DND-41 (cell line): Measurements from ENCODE around the gene ARHGEF33.

Experiments
- ATAC-seq: fragments of 200-7000 bp; cut with Tn5 transposase; 3 replicates; pipeline ENCODE4 v1.9.1; 2021; ENCODE audit warnings: low read depth; ENCODE audit not compliant: insufficient read depth
- DNase-seq: peaks from one replicate; pipeline ENCODE4 v3.0.0-alpha.2; 2020
- H2AFZ ChIP-seq: 2 replicates; pipeline ENCODE4 v1.6.0; 2012; ENCODE audit warnings: low read depth, low read length
- H3K27ac ChIP-seq: 2 replicates; pipeline ENCODE4 v1.5.1; 2012; ENCODE audit warnings: low read length, inconsistent platforms
- H3K27me3 ChIP-seq: fragments of 200-600 bp; sonication (generic); 2 replicates; pipeline ENCODE4 v1.6.0; 2012; ENCODE audit warnings: low read length, mild to moderate bottlenecking, inconsistent platforms; ENCODE audit not compliant: insufficient read depth, poor library complexity
- H3K36me3 ChIP-seq: 2 replicates; pipeline ENCODE4 v1.5.1; 2012; ENCODE audit warnings: low read length, inconsistent platforms; ENCODE audit not compliant: insufficient read depth
- H3K4me1 ChIP-seq: 2 replicates; pipeline ENCODE4 v1.5.1; 2012; ENCODE audit warnings: mild to moderate bottlenecking, low read length; ENCODE audit not compliant: insufficient read depth
- H3K4me2 ChIP-seq: 2 replicates; pipeline ENCODE4 v1.6.0; 2012; ENCODE audit warnings: mild to moderate bottlenecking, moderate library complexity, low read length, inconsistent platforms; ENCODE audit not compliant: insufficient read depth
- H3K4me3 ChIP-seq, 2 experiments: fragments of 200-600 bp in 1 of 2; shearing (Covaris generic) in 1 of 2; 2 replicates each; pipeline ENCODE4 v1.5.1; 2012 to 2016; ENCODE audit warnings: inconsistent platforms in 2 of 2, low read length in 2 of 2, mild to moderate bottlenecking in 2 of 2, low read depth in 1 of 2, moderate library complexity in 1 of 2
- H3K79me2 ChIP-seq: 2 replicates; pipeline ENCODE4 v1.6.0; 2012; ENCODE audit warnings: low read length, inconsistent platforms; ENCODE audit not compliant: insufficient read depth
- H3K9ac ChIP-seq: 2 replicates; pipeline ENCODE4 v1.6.0; 2012; ENCODE audit warnings: low read depth, mild to moderate bottlenecking, inconsistent platforms, low read length, moderate library complexity
- H3K9me3 ChIP-seq: 2 replicates; pipeline ENCODE4 v1.5.1; 2012; ENCODE audit warnings: low read length, moderate library complexity, mild to moderate bottlenecking, inconsistent platforms; ENCODE audit not compliant: insufficient read depth, severe bottlenecking
- H4K20me1 ChIP-seq: 2 replicates; pipeline ENCODE4 v1.6.0; 2012; ENCODE audit warnings: low read length; ENCODE audit not compliant: insufficient read depth
- EZH2 ChIP-seq: IDR thresholded peaks from 3 replicates; pipeline ENCODE4 v1.6.1; 2012; ENCODE audit warnings: borderline replicate concordance, low read depth, mild to moderate bottlenecking, moderate library complexity, low read length, inconsistent platforms; ENCODE audit not compliant: severe bottlenecking
- TF ChIP-seq, protein P1 (sequence below): IDR thresholded peaks from 2 replicates; pipeline ENCODE4 v1.5.1; 2012; ENCODE audit warnings: borderline replicate concordance, low read length, moderate library complexity, mild to moderate bottlenecking; ENCODE audit not compliant: poor library complexity, severe bottlenecking; ENCODE audit errors: extremely low read depth

ARHGEF33 gene

DNA sequence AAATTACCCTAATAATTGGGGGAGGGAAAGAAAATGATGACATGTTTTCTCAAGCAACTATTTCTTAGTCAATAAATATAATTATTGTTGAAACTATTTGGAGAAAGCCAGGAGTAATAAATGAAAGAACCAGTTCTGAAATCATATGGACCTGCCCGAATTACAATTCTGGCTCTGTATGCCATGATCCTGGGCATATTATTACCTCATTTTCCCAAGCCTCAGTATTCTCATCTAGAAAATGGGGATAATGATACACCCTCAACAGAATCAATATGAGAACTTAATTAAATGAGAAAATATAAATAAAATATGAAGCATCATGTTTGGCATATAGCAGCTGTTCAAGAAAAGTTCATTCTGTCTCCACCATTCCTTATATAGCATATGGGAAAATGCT, 22.9 kb downstream of the ARHGEF33 start:
- no peak overlapping the region for H3K4me2 ChIP-seq
- H3K9ac ChIP-seq, result no peak overlapping the region
- no peaks in the 10 kb centered on the region for H3K79me2 ChIP-seq
- no peak overlapping the region for H3K4me3 ChIP-seq
- no peaks in the 10 kb centered on the region for H3K4me1 ChIP-seq
- no peak overlapping the region for H2AFZ ChIP-seq
- no peak for ATAC-seq
- TF ChIP-seq EZH2, result no peak
- TF ChIP-seq, protein P1, sequence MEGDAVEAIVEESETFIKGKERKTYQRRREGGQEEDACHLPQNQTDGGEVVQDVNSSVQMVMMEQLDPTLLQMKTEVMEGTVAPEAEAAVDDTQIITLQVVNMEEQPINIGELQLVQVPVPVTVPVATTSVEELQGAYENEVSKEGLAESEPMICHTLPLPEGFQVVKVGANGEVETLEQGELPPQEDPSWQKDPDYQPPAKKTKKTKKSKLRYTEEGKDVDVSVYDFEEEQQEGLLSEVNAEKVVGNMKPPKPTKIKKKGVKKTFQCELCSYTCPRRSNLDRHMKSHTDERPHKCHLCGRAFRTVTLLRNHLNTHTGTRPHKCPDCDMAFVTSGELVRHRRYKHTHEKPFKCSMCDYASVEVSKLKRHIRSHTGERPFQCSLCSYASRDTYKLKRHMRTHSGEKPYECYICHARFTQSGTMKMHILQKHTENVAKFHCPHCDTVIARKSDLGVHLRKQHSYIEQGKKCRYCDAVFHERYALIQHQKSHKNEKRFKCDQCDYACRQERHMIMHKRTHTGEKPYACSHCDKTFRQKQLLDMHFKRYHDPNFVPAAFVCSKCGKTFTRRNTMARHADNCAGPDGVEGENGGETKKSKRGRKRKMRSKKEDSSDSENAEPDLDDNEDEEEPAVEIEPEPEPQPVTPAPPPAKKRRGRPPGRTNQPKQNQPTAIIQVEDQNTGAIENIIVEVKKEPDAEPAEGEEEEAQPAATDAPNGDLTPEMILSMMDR, result no peak
- no peaks in the 10 kb centered on the region for H4K20me1 ChIP-seq
- H3K9me3 ChIP-seq, result no peaks in the 10 kb centered on the region
- no peaks in the 10 kb centered on the region for H3K36me3 ChIP-seq
- no peak overlapping the region for H3K27ac ChIP-seq
- no peaks in the 10 kb centered on the region for H3K27me3 ChIP-seq
- DNase-seq, result no peak

DNA sequence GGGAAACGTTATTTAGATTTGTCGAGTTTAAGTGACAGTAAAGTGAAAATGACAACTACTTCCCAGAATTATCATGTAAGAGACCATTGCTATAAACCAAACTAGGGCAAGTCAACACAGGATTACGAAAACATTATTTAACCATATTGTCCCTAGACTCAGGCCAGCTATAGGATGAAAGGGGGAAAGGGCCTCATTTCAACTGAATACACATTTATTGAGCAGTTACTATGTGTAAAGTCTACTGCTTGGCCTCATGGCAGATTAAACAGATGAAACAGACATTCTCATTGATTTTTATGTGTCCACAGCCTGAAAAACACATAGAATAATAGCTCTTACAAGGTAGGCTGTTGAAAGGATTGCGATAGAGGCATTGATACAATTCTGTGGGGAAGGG, 32.7 kb downstream of the ARHGEF33 start:
- no peak overlapping the region for H3K4me3 ChIP-seq

DNA sequence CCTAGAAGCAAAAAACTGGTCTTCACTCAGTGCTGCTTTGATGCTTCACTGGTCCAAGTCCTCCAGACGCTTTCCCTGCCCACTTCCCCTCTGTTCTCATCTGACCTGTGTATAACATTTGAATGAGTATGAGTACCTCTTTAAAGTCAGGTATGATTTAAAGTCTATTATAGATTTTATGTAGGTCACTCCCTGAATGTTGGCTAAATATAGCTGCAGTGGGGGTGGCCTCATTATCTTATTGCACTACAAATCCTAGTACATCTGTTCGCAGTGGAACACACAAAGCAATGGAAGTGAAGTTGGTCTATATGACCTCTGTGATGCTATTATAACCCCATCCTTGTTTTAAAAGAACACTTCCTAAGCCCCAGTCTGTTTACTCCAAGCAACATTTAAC, 33.2 kb downstream of the ARHGEF33 start:
- H3K4me2 ChIP-seq, result no peak overlapping the region
- TF ChIP-seq, protein P1, result no peak
- no peak for TF ChIP-seq EZH2

More for the DNA sequence above, 32.7 kb downstream of the ARHGEF33 start:
- Histone ChIP-seq H3K36me3 (no peaks in the 10 kb centered on the region), H2AFZ (no peak overlapping the region), H3K27ac (no peak overlapping the region), H3K4me1 (no peaks in the 10 kb centered on the region), H3K4me2 (no peak overlapping the region), H4K20me1 (no peaks in the 10 kb centered on the region), H3K9me3 (no peaks in the 10 kb centered on the region), H3K9ac (no peak overlapping the region), H3K79me2 (no peaks in the 10 kb centered on the region), H3K27me3 (no peaks in the 10 kb centered on the region)
- ATAC-seq, result no peak
- TF ChIP-seq EZH2, result no peak
- TF ChIP-seq, protein P1, result no peak
- no peak for DNase-seq

DNA sequence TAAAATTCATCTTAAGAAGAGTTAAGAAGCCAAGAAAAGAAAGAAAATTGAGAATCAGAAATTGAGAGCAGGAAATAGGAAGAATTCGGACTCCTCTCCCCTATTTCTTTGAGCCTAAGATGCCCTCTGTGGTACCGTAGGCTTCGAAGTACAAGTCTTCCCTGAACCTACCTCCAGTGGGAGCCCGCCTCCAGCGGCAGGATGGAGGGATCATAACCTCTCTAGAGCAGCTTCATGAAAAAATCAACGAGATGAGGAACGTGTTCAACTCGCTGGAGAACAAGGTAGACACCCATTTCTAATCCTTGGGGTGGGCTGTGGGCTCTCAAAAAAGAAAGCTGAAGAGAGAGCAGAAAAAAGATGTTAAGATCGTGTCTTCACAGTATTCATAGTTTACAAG, 36.3 kb downstream of the ARHGEF33 start:
- H2AFZ ChIP-seq, result no peak overlapping the region
- DNase-seq (no peak), ATAC-seq (no peak)
- no peaks in the 10 kb centered on the region for H3K36me3 ChIP-seq
- no peaks in the 10 kb centered on the region for H3K79me2 ChIP-seq
- no peak overlapping the region for H3K27ac ChIP-seq
- no peaks in the 10 kb centered on the region for H3K27me3 ChIP-seq
- no peak overlapping the region for H3K4me2 ChIP-seq
- no peak overlapping the region for H3K9ac ChIP-seq
- no peaks in the 10 kb centered on the region for H3K4me1 ChIP-seq
- no peaks in the 10 kb centered on the region for H3K9me3 ChIP-seq
- TF ChIP-seq, protein P1, result no peak
- TF ChIP-seq EZH2, result no peak
- no peak overlapping the region for H3K4me3 ChIP-seq
- H4K20me1 ChIP-seq, result no peaks in the 10 kb centered on the region

More for the DNA sequence above, 33.2 kb downstream of the ARHGEF33 start:
- Histone ChIP-seq H3K79me2 (no peaks in the 10 kb centered on the region), H3K36me3 (no peaks in the 10 kb centered on the region), H3K4me1 (no peaks in the 10 kb centered on the region), H2AFZ (no peak overlapping the region), H3K9ac (no peak overlapping the region), H3K9me3 (no peaks in the 10 kb centered on the region), H3K4me3 (no peak overlapping the region), H3K27ac (no peak overlapping the region), H3K27me3 (no peaks in the 10 kb centered on the region), H4K20me1 (no peaks in the 10 kb centered on the region)
- ATAC-seq (no peak), DNase-seq (no peak)
